GM21423 (cell line): ENCODE data around the gene SPINDOC.

ENCODE experiments used
- ATAC-seq: cut with Tn5 transposase; IDR thresholded peaks from one replicate; pipeline ENCODE4 v1.9.1; 2021; ENCODE audit warnings: mild to moderate bottlenecking, moderate library complexity; ENCODE audit not compliant: unreplicated experiment

The SPINDOC gene

DNA sequence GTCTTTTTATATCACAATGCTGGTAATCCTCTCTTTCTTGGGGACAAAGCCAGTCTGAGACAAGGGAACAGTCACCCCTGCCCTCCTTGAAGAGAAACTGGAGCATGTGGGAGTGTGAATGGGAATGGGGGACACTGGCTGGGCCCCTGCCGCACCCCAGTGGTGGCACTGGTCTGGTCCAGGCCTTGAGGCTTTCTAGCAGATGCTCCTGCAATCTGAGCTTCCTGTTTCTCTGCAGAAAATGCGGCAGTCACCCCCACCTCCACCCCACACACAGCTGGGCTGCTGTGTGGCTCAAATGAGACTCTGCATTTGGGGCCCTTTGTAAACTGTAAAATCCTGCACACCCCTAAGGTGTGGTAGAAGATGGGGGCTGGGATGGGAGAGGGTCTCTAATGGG lies 19.1 kb downstream of the SPINDOC start:
- no peak for ATAC-seq

GRCh38 chr11:63833048-63833447 lies 19.8 kb downstream of the SPINDOC start:
- ATAC-seq = no peak

DNA sequence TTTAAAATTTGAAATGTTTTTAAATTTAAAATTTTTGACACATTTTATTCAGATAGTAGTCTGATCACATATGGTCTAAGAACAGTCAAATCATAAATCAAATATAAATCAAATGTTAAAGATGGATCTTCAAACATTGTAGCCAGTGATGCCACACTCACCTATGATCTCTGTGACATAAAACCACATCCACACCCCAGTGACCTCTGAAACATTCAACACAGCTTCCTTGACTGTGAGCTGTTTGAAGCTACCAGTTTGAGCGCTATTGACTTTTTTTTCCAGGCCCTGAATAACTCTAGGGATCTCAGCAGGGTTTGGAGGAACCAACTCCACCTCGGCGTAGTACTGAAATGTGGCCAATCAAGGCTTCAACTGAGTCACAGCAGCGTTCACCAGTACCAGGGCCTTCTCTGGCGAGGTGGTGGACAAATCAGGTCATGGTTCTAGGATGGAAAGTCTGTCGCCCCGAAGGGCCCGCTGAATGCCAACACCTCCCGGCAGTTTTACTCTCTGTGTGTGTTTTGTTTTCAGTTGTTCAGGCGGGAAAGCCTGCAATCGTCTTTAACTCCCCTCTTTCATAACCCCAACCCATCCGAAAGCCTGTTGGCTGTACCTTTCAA lies 21.4 kb downstream of the SPINDOC start:
- no peak for ATAC-seq

DNA sequence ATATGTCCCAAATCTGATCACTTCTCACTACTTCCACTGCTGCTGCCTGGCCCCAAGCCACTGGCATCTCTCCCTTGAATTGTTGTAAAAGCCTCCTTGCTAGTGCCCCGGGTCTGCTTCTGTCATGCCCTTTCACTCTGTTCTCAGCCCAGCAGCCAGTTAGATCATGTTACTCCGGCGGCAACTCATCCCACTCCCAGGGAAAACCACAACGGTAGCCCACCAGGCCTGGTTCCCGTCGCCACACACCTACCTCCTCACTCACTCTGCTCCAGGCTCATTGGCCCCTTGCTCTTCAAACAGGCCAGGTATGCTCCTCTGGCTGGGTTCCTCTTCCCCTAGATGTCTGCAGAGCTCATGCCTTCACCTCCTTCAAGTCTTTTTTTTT lies 21.9 kb downstream of the SPINDOC start:
- no peak for ATAC-seq

- no peak for ATAC-seq
Observed at GRCh38 chr11:63837027-63837688, 23.9 kb downstream of the SPINDOC start.

GRCh38 chr11:63837739-63838138 lies 24.5 kb downstream of the SPINDOC start:
- ATAC-seq = no peak

- ATAC-seq = no peak
Observed at GRCh38 chr11:63838150-63838677, 25.0 kb downstream of the SPINDOC start.

DNA sequence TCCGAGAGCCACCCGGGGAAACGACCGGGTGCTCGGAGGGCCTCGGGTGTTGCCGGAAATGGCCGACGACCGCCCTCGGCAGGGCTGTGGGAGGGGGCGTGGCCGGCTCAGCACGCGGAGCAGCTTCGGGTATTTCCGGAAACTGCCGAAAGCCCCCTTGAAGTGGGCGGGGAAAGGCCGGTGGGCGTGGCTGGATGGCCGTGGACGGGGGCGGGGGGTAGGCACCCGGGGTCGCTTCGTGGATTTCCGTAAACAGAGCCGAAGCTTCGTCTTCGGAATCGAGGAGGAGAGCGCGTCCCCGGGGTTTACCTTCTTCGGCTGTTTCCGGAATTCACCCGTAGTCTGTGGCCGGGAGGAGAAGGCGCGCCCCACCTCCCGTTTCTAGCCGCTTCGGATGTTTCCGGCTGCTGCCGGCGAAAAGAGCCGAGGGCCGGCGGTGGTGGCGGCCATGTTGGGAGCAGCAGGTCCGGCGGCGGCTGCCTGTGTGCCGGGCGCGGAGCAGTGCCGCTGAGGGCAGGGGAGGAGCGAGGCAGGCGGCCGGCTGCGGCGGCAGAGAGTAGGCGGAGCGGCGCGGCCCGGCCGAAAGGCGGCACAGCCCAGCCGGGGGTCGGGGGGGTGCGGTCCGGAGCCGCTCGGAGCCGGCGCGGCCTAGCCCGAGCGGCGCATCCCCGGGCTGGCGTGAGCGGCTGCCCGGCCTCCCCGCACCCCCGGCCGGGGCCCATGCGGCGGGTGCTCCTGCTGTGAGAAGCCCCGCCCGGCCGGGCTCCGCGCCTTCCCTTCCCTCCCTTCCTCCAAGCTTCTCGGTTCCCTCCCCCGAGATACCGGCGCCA lies 25.6 kb downstream of the SPINDOC start, which contains the start of gene MARK2:
Gene MARK2 (plus strand): TSS at position 433 of the 830 bp plus-strand sequence. CDS start 397 bp downstream, at position 830.
- peak; percentile 70 for ATAC-seq

DNA sequence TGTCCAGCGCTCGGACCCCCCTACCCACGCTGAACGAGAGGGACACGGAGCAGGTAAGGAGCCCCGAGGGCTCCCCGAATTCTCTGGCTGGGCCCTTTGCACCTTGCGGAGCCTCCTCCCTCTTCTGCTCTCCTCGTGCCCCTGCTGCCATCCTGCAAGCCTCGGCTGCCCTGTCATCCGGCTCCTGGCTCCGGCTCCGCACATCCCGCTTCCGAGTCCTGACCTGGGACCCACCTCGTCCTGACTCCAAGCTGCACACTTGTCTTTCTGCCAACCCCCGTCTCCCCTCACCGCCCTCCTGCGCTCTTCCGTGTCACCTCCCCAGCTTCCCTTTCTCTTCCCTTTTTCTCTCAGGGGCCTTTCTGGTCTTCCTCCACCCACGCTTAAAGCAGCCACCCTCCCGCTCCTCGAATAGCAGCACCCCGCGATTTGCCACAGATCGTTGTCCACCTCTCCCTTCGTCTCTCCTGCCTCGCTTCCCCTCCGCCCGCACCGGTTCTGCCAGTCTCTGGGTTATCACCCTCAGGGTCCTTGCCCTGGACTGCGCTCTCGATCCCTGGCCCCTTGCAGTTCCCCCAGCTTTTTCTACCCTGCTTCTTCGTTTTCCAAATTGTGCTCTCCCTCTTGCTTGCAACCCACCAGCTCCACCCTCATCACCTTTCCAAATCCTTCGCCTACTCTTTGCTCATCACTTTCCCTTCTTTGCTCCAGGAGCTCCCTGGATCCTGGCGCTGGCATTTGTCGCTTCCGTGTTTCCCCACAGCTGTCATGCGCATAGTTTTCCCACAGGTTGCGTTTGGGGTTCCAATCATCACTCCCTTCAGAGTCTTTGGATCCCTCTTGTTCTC lies 26.5 kb downstream of the SPINDOC start:
- ATAC-seq = no peak

DNA sequence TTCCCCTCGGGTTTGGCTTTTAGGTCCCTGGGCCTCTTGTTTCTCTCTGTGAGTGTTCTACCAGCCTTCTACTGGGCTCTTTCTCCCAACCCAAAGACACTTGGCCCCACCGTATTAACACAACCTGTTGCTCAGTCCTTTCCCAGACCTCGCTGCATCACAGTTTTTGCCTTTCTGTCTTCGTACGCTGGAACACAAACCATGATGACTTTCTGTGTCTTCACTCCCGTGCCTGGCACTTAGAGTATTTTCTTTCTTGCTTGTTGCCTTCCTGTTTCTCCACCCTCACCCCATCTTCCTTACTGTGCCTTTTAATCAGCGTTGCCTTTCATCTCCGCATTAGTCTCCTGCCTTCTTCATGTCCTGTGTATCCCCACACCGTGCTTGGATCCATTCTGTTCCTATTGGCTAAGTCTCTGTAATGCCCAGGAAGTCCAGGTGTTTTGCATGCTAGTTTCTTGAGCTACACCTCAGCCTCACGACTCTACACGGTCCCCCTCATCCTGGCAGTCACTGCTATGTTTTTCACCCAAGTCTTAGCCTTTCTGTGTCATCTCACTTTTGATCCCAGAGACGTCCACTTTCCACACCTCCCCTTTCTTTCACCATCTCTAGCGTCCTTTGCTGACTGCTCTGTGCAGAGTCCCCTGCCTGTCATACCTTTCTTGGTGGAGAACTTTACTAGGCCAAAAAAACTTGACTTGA lies 27.3 kb downstream of the SPINDOC start:
- ATAC-seq = no peak

DNA sequence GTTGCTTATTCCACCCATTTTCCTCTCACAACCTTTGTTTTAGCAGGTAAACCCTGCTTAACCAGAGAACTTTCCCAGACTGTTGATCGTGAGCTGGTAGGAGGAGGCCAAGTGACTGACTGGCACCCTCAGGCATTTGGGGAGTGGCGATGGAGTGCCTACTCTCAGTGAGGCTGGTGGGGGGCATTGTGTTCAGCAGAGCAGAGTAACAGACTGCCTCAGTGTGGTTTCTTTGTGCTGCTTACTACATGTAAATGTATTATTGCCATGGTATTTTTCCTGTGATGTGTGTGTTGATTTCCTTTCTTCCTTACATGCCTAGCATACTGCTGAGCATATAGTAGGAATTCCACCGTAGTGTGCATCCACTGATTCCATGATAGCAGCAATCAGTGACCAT lies 28.3 kb downstream of the SPINDOC start:
- ATAC-seq = no peak

- no peak for ATAC-seq
Observed at GRCh38 chr11:63843041-63843440, 29.8 kb downstream of the SPINDOC start.

- no peak for ATAC-seq
Observed at GRCh38 chr11:63844836-63845235, 31.6 kb downstream of the SPINDOC start.

DNA sequence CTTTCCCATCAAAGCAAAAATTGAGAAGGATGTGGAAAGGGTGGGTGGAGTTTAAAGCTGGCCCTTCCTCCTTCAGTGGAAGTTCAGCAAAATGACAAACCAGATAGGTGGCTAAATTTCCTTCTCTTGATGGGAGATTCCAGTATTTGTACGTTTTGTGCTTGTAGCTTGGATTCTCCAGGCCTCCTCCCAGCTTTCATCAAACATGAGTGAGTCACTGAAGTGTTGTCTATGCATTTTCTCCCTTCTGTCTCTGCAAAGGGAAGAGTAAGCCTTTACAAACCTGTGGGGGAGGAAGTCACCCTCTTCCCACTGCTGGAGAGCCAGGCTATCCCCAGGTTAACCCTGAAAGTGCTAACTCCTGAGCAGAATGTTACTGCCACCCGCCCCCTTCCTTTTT lies 32.0 kb downstream of the SPINDOC start:
- no peak for ATAC-seq

- ATAC-seq = no peak
Observed at GRCh38 chr11:63845911-63846310, 32.7 kb downstream of the SPINDOC start.

- ATAC-seq = no peak
Observed at GRCh38 chr11:63846897-63847296, 33.6 kb downstream of the SPINDOC start.

DNA sequence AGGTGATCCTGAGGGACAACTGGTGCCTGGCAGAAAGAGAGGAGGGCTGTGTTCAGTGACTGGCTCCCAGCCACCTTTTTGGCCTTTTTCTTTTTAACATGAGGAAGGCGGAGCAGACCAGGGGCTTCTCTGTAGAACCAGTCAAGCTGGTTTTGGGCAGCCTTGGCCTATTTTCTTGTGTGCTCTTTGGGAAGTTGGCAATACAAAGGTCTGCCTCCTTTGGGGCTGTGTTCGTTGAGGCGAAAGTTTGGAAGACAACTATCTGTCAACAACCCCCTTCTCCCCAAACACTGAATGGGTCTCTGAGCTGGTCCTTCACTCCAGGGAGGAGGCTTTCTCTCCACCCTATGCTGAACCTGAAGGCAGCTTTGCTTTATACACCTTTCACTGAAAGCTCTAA lies 34.1 kb downstream of the SPINDOC start:
- no peak for ATAC-seq

DNA sequence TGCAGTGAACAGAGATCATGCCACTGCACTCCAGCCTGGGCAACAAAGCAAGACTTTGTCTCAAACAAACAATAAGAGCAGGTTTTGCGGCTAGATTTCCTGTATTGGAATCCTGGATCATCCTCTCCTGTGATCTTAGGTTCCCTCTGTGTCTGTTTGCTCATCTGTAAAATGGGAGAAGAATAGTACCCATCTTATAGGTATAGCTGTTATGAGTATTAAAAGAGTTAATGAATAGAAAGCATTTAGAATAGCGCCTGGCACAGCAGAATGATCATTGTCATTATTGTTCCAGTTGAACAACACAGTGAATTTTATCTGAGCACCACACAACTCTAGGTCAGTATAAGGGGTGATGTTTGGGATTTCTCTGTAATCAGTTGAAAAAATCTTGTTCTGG lies 36.4 kb downstream of the SPINDOC start:
- ATAC-seq = no peak

GRCh38 chr11:63850920-63851319 lies 37.7 kb downstream of the SPINDOC start:
- ATAC-seq = no peak

DNA sequence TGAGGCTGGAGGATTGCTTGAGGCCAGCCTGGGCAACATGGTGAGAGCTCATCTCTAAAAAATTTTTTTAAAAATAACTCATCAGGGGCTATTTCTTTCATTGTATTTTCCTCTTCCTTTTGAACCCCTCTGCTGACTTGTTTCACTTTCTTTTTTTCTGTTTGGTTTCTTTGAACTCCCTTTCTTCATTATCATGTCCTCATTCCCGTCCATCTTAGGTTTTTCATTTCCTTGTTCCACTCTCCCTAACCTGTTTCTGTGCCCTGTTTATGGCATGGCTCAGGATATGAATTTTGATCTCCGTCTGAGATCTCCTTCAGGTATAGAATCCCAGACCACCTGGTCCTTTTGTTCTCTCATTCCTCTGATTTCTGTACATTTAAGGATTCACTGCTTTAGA lies 38.1 kb downstream of the SPINDOC start:
- no peak for ATAC-seq
